Measurements from ENCODE around the gene SRSF2. TPM values are rescaled to one million over a fixed set of nuclear protein-coding genes. Genes with fewer than 3 reads are reported as not detected.
"Not testable (repeated sequence)": the region's sequence is repeated elsewhere in the genome, so short reads cannot be mapped to it uniquely, and the experiment has no call there.

The SRSF2 gene
- total RNA-seq, 1 experiment from 2014 or later = 387 TPM

DNA sequence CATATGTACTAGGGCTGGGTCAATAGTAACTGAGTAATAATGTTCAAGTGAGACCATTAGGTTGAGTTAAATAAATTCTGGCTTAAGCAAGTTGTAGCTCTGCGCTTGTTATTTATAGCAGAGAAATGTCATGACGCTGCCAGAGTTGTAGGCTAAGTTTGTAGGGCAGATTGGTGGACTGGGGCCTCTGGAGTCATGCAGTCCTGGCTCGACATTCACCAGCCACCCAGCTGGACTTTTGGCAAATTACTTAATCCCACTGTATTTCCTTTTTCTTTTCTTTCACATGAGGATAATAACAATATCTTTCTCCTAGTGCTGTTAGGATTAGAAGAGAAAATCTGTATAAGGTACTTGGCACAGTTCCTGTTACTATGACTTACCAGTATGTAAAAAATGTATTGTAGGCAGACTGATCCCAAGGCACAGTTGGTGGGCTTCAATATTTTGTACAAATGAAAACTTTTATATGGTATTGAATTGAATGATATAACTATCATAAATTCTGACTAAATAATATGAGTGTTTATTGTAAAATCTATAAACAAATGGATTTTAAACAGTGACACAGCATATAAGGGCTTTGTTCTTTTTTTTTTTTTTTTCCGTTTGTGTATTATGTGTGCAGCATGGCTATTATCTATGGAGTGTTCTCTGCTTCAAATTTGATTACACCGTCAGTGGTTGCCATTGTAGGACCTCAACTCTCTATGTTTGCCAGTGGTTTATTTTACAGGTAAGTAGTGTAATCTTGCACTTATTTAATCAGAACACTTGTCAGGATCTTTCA lies 3.4 kb upstream of the SRSF2 start:
- in situ Hi-C loops (cut with HindIII; ENCODE audit: low sequenced_read_pairs) = no loop called here
- no peak for DNase-seq (ENCODE audit: low spot score)

- in situ Hi-C loops (cut with HindIII; ENCODE audit: low sequenced_read_pairs); DNase-seq (ENCODE audit: low spot score): not testable (repeated sequence)
Measured at GRCh38 chr17:76739568-76740115, 2.5 kb upstream of the SRSF2 start.

- peak; percentile 29 for DNase-seq (ENCODE audit: low spot score)
- in situ Hi-C loops (cut with HindIII; ENCODE audit: low sequenced_read_pairs) = no loop called here
Measured at GRCh38 chr17:76738468-76738850, 1.3 kb upstream of the SRSF2 start.

- in situ Hi-C loops (cut with HindIII; ENCODE audit: low sequenced_read_pairs) = no loop called here
- DNase-seq (ENCODE audit: low spot score) = peak; percentile 87
Measured at GRCh38 chr17:76737676-76738467, 741 bp upstream of the SRSF2 start, which contains the start of gene MFSD11. TSS of gene MFSD11 (plus strand) at chr17:76738119. CDS start at chr17:76738353, 234 bp downstream.

- in situ Hi-C loops (cut with HindIII; ENCODE audit: low sequenced_read_pairs) = no loop called here
- DNase-seq (ENCODE audit: low spot score) = peak; percentile 53
Measured at GRCh38 chr17:76736349-76737081, 616 bp downstream of the SRSF2 start.

- no peak for DNase-seq (ENCODE audit: low spot score)
- in situ Hi-C loops (cut with HindIII; ENCODE audit: low sequenced_read_pairs) = no loop called here
Measured at GRCh38 chr17:76735586-76736348, 1.4 kb downstream of the SRSF2 start.

GRCh38 chr17:76735006-76735405 lies 2.1 kb downstream of the SRSF2 start:
- in situ Hi-C loops (cut with HindIII; ENCODE audit: low sequenced_read_pairs) = no loop called here
- no peak for DNase-seq (ENCODE audit: low spot score)

GRCh38 chr17:76734080-76734840 lies 2.9 kb downstream of the SRSF2 start:
- in situ Hi-C loops (cut with HindIII; ENCODE audit: low sequenced_read_pairs) = no loop called here
- DNase-seq (ENCODE audit: low spot score) = no peak

GRCh38 chr17:76733618-76733957 lies 3.5 kb downstream of the SRSF2 start:
- in situ Hi-C loops (cut with HindIII; ENCODE audit: low sequenced_read_pairs) = no loop called here

GRCh38 chr17:76732734-76733617 lies 4.2 kb downstream of the SRSF2 start:
- in situ Hi-C loops (cut with HindIII; ENCODE audit: low sequenced_read_pairs) = no loop called here
- no peak for DNase-seq (ENCODE audit: low spot score)

More at GRCh38 chr17:76733618-76733957, 3.5 kb downstream of the SRSF2 start:
- DNase-seq (ENCODE audit: low spot score) = no peak

DNA sequence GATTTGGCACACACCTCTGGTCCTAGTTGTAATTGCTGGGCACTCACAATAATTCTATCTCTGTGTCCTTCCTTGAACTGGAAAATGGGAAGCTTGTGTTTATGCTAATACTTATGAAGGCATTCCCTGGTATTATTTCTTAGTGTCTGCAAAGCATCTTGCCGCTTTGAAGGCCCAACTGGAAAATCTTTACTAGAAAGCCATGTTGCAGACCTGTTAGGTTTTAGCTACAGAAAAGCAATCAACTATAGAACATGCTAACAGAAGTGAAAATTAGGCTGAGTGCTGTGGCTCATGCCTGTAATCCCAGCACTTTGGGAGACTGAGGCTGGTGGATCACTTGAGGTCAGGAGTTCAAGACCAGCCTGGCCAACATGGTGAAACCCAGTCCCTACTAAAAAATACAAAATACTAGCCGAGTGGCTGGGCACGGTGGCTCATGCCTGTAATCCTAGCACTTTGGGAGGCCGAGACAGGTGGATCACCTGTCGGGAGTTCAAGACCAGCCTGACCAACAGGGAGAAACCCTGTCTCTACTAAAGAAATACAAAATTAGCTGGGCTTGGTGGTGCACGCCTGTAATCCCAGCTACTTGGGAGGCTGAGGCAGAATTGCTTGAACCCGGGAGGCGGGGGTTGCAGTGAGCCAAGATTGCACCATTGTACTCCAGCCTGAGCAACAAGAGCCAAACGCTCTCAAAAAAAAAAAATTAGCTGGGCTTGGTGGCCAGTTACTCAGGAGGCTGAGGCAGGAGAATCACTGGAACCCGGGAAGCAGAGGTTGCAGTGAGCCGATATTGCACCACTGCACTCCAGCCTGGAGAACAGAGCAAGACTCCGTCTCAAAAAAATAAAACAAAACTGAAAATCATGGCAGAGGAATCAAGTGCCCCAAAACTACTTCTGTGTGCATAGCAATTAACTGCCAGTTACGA lies 5.1 kb downstream of the SRSF2 start:
- in situ Hi-C loops (cut with HindIII; ENCODE audit: low sequenced_read_pairs); DNase-seq (ENCODE audit: low spot score): not testable (repeated sequence)

GRCh38 chr17:76727745-76728456 lies 9.2 kb downstream of the SRSF2 start:
- DNase-seq (ENCODE audit: low spot score) = no peak
- in situ Hi-C loops (cut with HindIII; ENCODE audit: low sequenced_read_pairs) = no loop called here

GRCh38 chr17:76726776-76727718 lies 10.1 kb downstream of the SRSF2 start, which contains the start of gene METTL23:
TSS of gene METTL23 (plus strand) at chr17:76726839. CDS start at chr17:76729711, 2,872 bp downstream.
- in situ Hi-C loops (cut with HindIII; ENCODE audit: low sequenced_read_pairs) = no loop called here
- DNase-seq (ENCODE audit: low spot score) = no peak

DNA sequence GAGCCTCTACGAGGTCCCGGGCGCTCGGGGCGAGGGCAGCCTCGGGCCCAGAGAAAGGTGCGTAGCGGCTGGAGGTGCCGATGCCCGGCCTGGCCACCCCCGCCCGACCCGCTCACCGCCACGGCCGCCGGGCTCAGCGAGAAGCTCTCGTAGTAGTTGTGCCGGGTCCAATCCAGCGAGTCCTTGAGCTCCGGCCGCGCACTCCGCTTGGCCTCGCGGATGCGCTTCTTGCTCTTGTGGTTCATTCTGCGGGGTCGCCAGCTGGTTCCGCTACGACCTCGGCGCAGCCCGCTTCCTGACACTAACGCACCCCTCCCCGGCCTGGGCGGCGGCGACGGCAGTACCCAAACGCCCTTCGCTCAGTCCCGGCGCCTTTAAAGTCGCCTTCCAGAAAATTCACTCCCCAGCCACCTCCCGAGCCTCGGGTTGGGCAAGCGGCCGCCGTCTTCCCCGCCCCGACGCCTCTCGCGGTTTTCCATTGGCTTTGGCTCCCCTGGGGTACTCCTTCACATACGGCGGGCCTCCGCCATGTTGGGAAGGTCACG lies 10.8 kb downstream of the SRSF2 start, which contains the start of gene JMJD6:
Gene JMJD6 (minus strand): TSS at position 376 of the 545 bp plus-strand sequence. CDS start 131 bp downstream, at position 245.
- in situ Hi-C loops (cut with HindIII; ENCODE audit: low sequenced_read_pairs) = no loop called here
- DNase-seq (ENCODE audit: low spot score) = peak; percentile 97
